ENCODE data around the gene HDGF. TPM values are rescaled to one million over a fixed set of nuclear protein-coding genes. Genes with fewer than 3 reads are reported as not detected.

Gene HDGF
- total and polyA plus RNA-seq, 9 of the 15 experiments (the other 6 are each of a cell fraction or from before 2014, with no cell fraction given): 38.8 to 601 (median 400) TPM

DNA sequence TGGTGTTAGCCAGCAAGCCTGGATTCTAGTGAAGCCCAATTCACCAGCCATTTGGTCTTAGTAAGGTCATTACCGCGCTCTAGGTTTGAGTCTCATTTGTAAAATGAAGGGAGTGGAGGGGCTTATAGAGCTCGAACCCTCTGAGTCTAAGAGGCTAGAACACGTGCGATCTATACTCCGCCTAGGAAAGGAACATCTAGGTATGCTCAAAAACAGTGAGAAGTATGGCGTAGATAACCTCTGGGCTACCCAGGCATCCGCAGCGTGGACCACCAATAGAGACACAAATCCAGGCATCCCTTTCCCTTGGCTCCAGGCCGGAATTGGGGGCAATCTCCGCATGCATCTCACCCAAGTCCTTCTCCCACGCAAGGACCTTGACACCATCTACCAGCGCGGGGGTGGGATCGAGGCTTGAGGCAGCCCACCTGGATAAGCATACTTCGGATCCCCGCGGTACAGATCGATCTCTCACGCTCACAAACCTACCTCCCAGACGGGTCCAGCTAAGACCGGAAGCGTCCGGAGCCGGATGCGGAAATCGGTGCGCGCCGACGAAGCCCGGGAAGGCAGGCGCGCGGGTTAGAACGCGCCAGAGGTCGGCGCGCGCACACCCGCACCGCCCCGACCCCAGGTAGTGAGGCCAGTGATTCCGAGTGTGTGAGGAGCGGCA lies 23.4 kb downstream of the HDGF start, which contains the start of gene METTL25B (continued):
- TF ChIP-seq, protein P1, sequence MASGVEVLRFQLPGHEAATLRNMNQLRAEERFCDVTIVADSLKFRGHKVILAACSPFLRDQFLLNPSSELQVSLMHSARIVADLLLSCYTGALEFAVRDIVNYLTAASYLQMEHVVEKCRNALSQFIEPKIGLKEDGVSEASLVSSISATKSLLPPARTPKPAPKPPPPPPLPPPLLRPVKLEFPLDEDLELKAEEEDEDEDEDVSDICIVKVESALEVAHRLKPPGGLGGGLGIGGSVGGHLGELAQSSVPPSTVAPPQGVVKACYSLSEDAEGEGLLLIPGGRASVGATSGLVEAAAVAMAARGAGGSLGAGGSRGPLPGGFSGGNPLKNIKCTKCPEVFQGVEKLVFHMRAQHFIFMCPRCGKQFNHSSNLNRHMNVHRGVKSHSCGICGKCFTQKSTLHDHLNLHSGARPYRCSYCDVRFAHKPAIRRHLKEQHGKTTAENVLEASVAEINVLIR (CRISPR knock-in tag; IDR thresholded peaks at IDR 0.05): no peak
- TF ChIP-seq PHF20 (IDR thresholded peaks at IDR 0.05; ENCODE audit: partially characterized antibody) (peak; percentile 63), NR2C1 (IDR thresholded peaks at IDR 0.05) (no peak; the same call in 1 of the 2 replicates), NR2C1 (tag; IDR thresholded peaks at IDR 0.05) (no peak), ATF7 (IDR thresholded peaks at IDR 0.05) (no peak), EP400 (IDR thresholded peaks at IDR 0.05) (peak; percentile 81; the same call in 1 of the 2 replicates), POLR2A (conservative IDR thresholded peaks at IDR 0.05) (peak; percentile 82), ZC3H11A (IDR thresholded peaks at IDR 0.05; ENCODE audit: low read depth, low read length) (no peak), FOXA1 (IDR thresholded peaks at IDR 0.05; ENCODE audit: borderline replicate concordance) (no peak), GATAD2B (IDR thresholded peaks at IDR 0.05; ENCODE audit: borderline replicate concordance) (no peak), ZNF668 (CRISPR knock-in tag; IDR thresholded peaks at IDR 0.05) (no peak), TAF1 (IDR thresholded peaks at IDR 0.05; ENCODE audit: control insufficient read depth, extremely low read depth, insufficient read depth, low read length, severe bottlenecking) (peak; percentile 59), SPI1 (IDR thresholded peaks at IDR 0.05; ENCODE audit: borderline replicate concordance, low read depth, low read length) (0 out of 2 replicates have a peak, but pooled peaks have one; percentile 13), MAFF (IDR thresholded peaks at IDR 0.05; ENCODE audit: low read length) (no peak), RBM39 (optimal IDR thresholded peaks at IDR 0.05; ENCODE audit: low read depth, low read length) (no peak), GABPB1 (CRISPR knock-in tag; IDR thresholded peaks at IDR 0.05) (peak; percentile 92), SIN3A (IDR thresholded peaks at IDR 0.05; ENCODE audit: borderline replicate concordance in 2 of 2, control insufficient read depth in 1 of 2, low read depth in 2 of 2, low read length in 2 of 2) (peak in 1 of 2 experiments; percentile 72; a peak in 2 of 4 replicates), TAF7 (tag; IDR thresholded peaks at IDR 0.05) (0 out of 2 replicates have a peak, but pooled peaks have one; percentile 35), NFE2L1 (tag; IDR thresholded peaks at IDR 0.05; ENCODE audit: borderline replicate concordance, low read depth) (no peak)
- TF ChIP-seq, protein P2, sequence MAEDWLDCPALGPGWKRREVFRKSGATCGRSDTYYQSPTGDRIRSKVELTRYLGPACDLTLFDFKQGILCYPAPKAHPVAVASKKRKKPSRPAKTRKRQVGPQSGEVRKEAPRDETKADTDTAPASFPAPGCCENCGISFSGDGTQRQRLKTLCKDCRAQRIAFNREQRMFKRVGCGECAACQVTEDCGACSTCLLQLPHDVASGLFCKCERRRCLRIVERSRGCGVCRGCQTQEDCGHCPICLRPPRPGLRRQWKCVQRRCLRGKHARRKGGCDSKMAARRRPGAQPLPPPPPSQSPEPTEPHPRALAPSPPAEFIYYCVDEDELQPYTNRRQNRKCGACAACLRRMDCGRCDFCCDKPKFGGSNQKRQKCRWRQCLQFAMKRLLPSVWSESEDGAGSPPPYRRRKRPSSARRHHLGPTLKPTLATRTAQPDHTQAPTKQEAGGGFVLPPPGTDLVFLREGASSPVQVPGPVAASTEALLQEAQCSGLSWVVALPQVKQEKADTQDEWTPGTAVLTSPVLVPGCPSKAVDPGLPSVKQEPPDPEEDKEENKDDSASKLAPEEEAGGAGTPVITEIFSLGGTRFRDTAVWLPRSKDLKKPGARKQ (CRISPR knock-in tag; IDR thresholded peaks at IDR 0.05): no peak
- TF ChIP-seq, protein P3, sequence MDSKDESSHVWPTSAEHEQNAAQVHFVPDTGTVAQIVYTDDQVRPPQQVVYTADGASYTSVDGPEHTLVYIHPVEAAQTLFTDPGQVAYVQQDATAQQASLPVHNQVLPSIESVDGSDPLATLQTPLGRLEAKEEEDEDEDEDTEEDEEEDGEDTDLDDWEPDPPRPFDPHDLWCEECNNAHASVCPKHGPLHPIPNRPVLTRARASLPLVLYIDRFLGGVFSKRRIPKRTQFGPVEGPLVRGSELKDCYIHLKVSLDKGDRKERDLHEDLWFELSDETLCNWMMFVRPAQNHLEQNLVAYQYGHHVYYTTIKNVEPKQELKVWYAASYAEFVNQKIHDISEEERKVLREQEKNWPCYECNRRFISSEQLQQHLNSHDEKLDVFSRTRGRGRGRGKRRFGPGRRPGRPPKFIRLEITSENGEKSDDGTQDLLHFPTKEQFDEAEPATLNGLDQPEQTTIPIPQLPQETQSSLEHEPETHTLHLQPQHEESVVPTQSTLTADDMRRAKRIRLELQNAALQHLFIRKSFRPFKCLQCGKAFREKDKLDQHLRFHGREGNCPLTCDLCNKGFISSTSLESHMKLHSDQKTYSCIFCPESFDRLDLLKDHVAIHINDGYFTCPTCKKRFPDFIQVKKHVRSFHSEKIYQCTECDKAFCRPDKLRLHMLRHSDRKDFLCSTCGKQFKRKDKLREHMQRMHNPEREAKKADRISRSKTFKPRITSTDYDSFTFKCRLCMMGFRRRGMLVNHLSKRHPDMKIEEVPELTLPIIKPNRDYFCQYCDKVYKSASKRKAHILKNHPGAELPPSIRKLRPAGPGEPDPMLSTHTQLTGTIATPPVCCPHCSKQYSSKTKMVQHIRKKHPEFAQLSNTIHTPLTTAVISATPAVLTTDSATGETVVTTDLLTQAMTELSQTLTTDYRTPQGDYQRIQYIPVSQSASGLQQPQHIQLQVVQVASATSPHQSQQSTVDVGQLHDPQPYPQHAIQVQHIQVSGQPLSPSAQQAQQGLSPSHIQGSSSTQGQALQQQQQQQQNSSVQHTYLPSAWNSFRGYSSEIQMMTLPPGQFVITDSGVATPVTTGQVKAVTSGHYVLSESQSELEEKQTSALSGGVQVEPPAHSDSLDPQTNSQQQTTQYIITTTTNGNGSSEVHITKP (IDR thresholded peaks at IDR 0.05; ENCODE audit: partially characterized antibody): no peak

All from K562 (cell line).